ENCODE results near the gene SMAD4. TPM values are rescaled to one million over a fixed set of nuclear protein-coding genes. Genes with fewer than 3 reads are reported as not detected.

Gene SMAD4
- total RNA-seq, 2 donors from 2014 or later = 214 to 225 TPM

- WGBS = 85% methylated on average over 6 of the region's 6 CpGs
- intact Hi-C loops (cut with DNase I) = no loop called here
- H3K9me3 ChIP-seq = no peaks in the 10 kb centered on the region
Observed at GRCh38 chr18:51072586-51073313, 42.7 kb downstream of the SMAD4 start.

GRCh38 chr18:51074605-51075004 lies 44.6 kb downstream of the SMAD4 start:
- Histone ChIP-seq H3K36me3 (no peaks in the 10 kb centered on the region), H3K4me1 (replicated peaks) (no peaks in the 10 kb centered on the region), H3K27ac (no peak overlapping the region), H3K9me3 (no peaks in the 10 kb centered on the region), H3K27me3 (replicated peaks; ENCODE audit: insufficient read depth) (no peaks in the 10 kb centered on the region), H3K4me3 (no peak overlapping the region)
- TF ChIP-seq POLR2AphosphoS5 (IDR thresholded peaks at IDR 0.05) = no peak
- TF ChIP-seq CTCF (IDR thresholded peaks at IDR 0.05) = no peak
- TF ChIP-seq POLR2A (IDR thresholded peaks at IDR 0.05) = no peak
- intact Hi-C loops (cut with DNase I) = no loop called here
- WGBS = 74% methylated on average over 1 of the region's 1 CpG
- no peak for DNase-seq (ENCODE audit: low spot score)

More at GRCh38 chr18:51072586-51073313, 42.7 kb downstream of the SMAD4 start:
- DNase-seq (ENCODE audit: low spot score) = no peak
- Histone ChIP-seq H3K4me1 (replicated peaks) (no peaks in the 10 kb centered on the region), H3K27ac (no peak overlapping the region), H3K27me3 (replicated peaks; ENCODE audit: insufficient read depth) (no peaks in the 10 kb centered on the region), H3K36me3 (no peaks in the 10 kb centered on the region), H3K4me3 (no peak overlapping the region)
- no peak for TF ChIP-seq POLR2AphosphoS5 (IDR thresholded peaks at IDR 0.05)
- TF ChIP-seq POLR2A (IDR thresholded peaks at IDR 0.05) = no peak
- no peak for TF ChIP-seq CTCF (IDR thresholded peaks at IDR 0.05)

GRCh38 chr18:51076503-51076902 lies 46.5 kb downstream of the SMAD4 start:
- Histone ChIP-seq H3K9me3 (no peaks in the 10 kb centered on the region), H3K27ac (no peak overlapping the region), H3K27me3 (replicated peaks; ENCODE audit: insufficient read depth) (no peaks in the 10 kb centered on the region), H3K36me3 (no peaks in the 10 kb centered on the region), H3K4me1 (replicated peaks) (no peaks in the 10 kb centered on the region), H3K4me3 (no peak overlapping the region)
- intact Hi-C loops (cut with DNase I) = no loop called here
- no peak for DNase-seq (ENCODE audit: low spot score)
- TF ChIP-seq POLR2AphosphoS5 (IDR thresholded peaks at IDR 0.05) = no peak
- no peak for TF ChIP-seq CTCF (IDR thresholded peaks at IDR 0.05)
- no peak for TF ChIP-seq POLR2A (IDR thresholded peaks at IDR 0.05)
- 69% methylated on average over 4 of the region's 4 CpGs for WGBS

GRCh38 chr18:51077217-51077616 lies 47.2 kb downstream of the SMAD4 start:
- Histone ChIP-seq H3K4me3 (no peak overlapping the region), H3K4me1 (replicated peaks) (no peaks in the 10 kb centered on the region), H3K9me3 (no peaks in the 10 kb centered on the region), H3K27me3 (replicated peaks; ENCODE audit: insufficient read depth) (no peaks in the 10 kb centered on the region), H3K36me3 (no peaks in the 10 kb centered on the region), H3K27ac (no peak overlapping the region)
- TF ChIP-seq POLR2AphosphoS5 (IDR thresholded peaks at IDR 0.05) = no peak
- TF ChIP-seq POLR2A (IDR thresholded peaks at IDR 0.05) = no peak
- no peak for TF ChIP-seq CTCF (IDR thresholded peaks at IDR 0.05)
- 47% methylated on average over 2 of the region's 2 CpGs for WGBS
- intact Hi-C loops (cut with DNase I) = no loop called here
- DNase-seq (ENCODE audit: low spot score) = no peak

- Histone ChIP-seq H3K4me3 (no peak overlapping the region), H3K36me3 (no peaks in the 10 kb centered on the region), H3K9me3 (no peaks in the 10 kb centered on the region), H3K27ac (no peak overlapping the region), H3K4me1 (replicated peaks) (no peaks in the 10 kb centered on the region), H3K27me3 (replicated peaks; ENCODE audit: insufficient read depth) (no peaks in the 10 kb centered on the region)
- 98% methylated on average over 5 of the region's 5 CpGs for WGBS
- no peak for DNase-seq (ENCODE audit: low spot score)
- TF ChIP-seq CTCF (IDR thresholded peaks at IDR 0.05) (no peak), POLR2A (IDR thresholded peaks at IDR 0.05) (no peak), POLR2AphosphoS5 (IDR thresholded peaks at IDR 0.05) (no peak)
- intact Hi-C loops (cut with DNase I) = no loop called here
Observed at GRCh38 chr18:51078026-51078425, 48.0 kb downstream of the SMAD4 start.
